HL-60/S4 (cell line): ENCODE measurements around the gene SENP5.

ENCODE experiments used
- in situ Hi-C: fragments of 300-500 bp; cut with MboI; formaldehyde crosslinking; loops from 2 replicates; pipeline ENCODE4 v1.14.3; 2022; ENCODE audit warnings: low sequenced_read_pairs

SENP5 gene

DNA sequence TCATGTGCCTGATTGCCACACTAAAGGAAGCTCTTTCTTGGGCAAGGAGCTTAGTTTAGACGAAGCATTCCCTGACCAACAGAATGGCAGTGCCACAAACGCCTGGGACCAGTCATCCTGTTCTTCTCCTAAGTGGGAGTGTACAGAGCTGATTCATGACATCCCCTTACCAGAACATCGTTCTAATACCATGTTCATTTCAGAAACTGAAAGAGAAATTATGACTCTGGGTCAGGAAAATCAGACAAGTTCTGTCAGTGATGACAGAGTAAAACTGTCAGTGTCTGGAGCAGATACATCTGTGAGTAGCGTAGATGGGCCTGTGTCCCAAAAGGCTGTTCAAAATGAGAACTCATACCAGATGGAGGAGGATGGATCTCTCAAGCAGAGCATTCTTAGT is 18.4 kb downstream of the SENP5 start:
- in situ Hi-C loops, result no loop called here

DNA sequence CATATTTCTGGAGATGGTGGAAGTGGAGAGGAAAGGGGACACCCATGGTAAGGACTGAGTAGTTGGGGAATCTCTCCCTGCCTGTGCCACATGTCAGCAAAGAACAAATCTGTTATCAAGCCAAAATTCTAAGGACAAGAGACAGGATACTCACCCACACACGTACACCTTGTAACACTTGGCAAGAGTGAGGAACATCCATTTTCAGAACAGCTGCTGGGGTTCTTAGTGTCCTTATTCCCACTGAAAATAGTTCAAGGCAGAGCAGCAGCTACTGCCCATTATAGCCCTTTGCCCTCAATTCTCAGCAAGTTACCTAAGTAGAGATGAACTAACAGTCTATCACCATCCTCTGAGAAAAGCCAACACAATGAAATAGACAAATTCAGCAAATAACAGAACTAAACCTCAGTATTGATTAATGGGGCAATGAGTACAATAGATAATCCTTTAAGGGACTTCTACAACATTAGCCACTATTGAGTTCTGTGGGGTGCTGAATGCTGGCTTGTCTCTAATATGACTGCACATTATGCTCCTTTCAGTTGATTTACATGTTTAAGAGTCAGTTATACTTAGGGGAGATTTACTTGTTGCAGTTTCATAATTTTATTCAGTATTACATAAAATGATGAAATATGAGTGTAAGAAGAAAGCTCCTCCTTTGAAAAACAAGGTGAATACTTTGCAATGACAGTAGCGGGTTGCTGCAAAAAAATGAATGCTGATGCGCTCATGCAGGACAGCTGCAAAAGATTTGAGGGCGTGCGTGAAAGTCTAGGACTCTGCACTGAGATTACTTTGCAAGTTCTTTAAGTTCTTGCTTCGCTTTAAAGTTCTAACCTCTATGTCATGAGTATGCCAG is 22.4 kb downstream of the SENP5 start:
- in situ Hi-C loops, result no loop called here

DNA sequence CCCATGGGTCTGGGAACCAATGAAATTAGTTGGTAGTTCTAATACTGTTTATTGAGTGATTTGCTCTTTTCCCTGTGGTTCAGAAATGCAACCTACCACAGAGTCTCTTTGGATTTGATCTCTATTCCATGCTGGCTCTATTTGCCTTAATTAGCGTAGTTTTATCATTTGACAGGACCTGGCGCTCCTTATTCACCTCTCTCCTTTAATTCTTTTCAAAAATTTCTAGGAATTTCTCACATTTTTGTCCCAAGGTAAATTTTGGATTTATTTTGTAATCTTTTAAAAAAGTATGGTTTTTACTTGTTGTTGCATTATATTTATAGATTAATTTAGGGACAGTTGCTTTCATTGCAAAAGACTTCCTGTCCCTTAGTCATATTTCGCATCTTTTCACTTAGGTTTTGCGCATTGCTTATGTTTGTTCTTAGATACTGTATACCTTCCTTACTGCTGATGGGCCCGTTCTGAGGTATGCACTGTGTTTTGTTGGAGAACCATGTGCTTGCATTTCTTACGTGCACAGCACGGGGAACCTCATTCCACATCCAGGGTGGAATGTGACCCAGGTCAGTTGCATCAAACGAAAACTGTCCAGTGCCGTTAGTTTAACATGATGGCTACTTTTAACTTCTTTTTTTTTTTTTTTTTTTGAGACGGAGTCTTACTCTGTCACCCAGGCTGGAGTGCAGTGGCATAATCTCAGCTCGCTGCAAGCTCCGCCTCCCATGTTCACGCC is 27.0 kb downstream of the SENP5 start:
- in situ Hi-C loops, result no loop called here

DNA sequence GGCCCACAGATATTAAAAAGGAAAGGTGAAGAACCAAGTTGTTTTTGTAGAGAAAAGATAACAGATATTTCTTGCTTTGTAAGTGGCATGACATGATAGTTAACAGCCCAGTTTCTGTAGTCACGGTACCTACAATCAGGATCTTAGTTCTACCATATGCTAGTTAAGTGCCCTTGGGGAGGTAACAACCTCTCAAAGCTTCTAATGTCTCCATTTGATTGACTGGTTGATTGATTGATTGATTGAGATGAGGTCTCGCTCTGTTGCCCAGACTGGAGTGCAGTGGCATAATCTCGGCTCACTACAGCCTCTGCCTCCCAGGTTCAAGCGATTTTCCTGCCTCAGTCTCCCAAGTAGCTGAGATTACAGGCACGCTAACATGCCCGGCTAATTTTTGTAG is 28.5 kb downstream of the SENP5 start:
- in situ Hi-C loops, result no loop called here

DNA sequence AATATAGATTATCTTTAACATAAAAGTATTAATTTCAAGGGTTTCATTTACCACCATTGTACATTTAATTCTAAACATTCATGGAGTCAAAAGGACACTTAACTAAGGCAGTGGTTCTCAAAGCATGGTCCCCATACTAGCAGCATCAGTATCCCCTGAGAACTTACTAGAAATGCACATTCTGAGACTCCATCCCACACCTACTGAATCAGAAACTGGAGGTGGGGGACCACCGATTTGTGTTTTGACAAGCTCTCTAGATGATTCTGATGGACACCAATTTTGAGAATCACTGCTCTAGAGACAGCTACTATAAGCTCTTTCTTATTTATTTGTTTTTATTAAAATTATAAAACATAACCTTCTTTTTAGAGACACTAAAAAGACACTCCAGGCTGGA is 34.0 kb downstream of the SENP5 start:
- in situ Hi-C loops, result no loop called here

DNA sequence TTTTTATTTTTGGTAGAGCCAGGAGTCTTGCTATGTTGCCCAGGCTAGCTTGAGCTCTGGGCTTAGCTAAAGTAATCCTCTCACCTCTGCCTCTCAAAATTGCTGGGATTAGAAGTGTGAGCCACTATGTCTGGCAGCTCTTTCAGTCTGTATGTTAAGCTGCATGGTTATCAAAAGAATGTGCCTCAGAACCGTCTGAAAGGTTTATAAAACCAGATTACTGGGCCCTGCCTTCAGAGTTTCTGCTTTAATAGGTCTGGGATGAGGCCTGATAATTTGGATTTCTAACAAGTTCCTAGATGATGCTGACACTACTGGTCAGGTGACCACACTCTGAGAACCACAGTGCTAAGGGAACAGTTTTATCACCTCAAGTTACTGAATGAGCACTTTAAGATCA is 34.6 kb downstream of the SENP5 start:
- in situ Hi-C loops, result no loop called here

DNA sequence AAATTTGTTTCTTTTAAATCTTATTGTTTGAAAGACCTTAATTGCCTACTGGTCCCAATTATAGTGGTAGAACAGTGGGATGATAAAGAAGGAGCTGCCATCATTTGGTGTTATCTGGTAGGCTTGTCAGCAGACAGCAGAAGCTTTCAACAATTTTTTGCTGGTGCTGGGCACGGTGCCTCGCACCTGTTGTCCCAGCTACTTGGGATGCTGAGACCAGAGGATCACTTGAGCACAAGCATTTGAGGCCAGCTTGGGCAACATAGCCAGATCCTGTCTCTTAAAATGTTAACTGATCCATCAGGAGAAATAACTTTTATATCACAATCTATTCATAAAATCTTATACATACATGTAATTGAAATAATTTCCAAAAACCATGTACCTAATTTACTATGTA is 36.0 kb downstream of the SENP5 start:
- in situ Hi-C loops, result no loop called here

DNA sequence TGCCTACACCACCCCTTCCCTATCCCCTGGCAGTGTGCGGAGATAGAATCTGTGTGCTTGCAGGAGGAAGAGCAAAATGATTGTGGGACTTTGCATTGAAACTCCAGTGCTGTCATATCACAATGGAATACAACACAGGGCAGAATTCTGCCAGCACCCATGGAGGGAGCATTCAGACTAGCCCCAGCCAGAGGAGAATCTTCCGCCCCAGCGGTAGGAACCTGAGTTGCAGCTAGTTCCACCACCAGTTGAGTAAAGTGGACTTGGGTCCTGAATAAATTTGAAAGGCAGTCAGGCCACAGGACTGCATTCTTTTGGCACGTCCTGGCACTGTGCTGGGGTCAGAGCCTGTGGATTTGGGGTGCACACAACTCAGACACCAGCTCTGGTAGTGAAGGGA is 47.1 kb downstream of the SENP5 start:
- in situ Hi-C loops, result no loop called here

DNA sequence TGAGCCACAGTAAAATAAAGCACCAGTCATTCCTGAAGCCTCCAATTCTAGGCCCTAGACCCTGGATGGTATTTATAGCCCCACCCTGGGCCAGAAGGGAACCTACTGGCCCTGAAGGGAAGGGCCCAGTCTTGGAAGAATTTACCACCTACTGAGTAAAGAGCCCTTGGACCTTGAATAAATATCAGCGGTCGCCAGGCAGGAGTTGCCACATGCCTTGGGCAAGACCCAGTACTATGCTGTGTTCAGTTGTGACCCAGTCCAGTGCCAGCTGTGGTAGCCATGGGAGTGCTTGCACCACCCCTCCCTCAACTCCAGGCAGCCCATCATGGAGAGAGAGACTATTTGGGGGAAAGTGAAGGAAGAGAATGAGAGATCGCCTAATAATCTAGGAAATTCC is 47.7 kb downstream of the SENP5 start:
- in situ Hi-C loops, result no loop called here

DNA sequence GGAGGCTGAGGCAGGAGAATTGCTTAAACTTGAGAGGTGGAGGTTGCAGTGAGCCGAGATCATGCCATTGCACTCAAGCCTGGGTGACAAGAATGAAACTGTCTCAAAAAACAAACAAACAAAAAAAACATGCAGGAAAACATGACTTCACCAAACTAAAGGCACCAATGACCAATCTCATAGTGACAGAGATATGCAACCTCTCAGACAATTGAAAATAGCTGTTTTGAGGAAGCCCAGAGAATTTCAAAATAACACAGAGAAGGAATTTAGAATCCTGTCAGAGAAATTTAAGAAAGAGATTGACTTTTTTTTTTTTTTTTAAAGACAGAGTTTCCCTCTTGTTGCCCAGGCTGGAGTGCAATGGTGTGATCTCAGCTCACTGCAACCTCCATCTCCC is 48.5 kb downstream of the SENP5 start:
- in situ Hi-C loops, result no loop called here

DNA sequence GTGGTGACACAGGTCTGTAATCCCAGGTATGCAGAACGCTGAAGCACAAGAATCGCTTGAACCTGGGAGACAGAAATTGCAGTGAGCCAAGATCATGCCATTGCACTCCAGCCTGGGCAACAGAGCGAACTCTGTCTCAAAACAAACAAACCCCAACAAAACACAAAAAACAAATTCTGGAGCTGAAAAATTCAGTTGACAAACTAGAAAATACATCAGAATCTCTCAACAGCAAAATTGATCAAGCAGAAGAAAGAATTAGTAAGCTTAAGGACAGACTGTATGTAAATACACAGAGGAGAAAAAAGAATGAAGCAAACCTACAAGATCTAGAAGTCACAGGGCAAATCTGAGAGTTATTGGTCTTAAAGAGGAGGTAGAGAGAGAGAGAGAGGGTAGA is 49.3 kb downstream of the SENP5 start:
- in situ Hi-C loops, result no loop called here

DNA sequence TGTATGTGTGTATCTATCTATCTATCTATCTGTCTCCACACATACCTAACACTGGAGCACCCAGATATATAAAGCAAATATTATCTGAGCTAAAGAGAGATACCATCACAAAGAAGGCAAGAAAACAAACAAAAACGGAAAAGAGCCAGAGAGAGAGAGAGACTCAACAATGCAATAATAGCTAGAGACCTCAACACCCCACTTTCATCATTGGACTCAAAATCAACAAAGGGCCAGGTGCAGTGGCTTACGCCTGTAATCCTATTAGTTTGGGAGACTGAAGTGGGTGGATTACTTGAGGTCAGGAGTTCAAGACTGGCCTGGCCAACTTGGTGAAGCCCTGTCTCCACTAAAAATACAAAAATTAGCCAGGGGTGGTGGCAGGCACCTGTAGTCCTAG is 51.2 kb downstream of the SENP5 start:
- in situ Hi-C loops, result no loop called here

DNA sequence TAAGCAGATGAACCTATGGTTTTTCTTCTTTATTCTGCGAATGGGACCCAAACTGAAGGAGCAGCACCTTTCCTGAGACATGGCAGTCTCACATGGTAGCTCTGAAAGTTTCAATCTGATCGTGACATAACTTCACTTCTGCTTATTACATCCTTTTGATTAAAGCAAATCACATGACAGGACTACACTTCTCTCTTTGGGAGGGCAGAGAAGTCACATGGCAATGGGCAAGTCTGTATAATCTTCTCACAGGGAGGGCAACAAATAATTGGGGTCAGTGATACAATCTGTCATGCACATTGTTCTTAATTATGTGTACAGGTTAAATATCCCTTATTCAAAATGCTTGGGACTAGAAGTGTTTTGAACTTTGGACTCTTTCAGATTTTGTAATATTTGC is 53.0 kb downstream of the SENP5 start:
- in situ Hi-C loops, result no loop called here

DNA sequence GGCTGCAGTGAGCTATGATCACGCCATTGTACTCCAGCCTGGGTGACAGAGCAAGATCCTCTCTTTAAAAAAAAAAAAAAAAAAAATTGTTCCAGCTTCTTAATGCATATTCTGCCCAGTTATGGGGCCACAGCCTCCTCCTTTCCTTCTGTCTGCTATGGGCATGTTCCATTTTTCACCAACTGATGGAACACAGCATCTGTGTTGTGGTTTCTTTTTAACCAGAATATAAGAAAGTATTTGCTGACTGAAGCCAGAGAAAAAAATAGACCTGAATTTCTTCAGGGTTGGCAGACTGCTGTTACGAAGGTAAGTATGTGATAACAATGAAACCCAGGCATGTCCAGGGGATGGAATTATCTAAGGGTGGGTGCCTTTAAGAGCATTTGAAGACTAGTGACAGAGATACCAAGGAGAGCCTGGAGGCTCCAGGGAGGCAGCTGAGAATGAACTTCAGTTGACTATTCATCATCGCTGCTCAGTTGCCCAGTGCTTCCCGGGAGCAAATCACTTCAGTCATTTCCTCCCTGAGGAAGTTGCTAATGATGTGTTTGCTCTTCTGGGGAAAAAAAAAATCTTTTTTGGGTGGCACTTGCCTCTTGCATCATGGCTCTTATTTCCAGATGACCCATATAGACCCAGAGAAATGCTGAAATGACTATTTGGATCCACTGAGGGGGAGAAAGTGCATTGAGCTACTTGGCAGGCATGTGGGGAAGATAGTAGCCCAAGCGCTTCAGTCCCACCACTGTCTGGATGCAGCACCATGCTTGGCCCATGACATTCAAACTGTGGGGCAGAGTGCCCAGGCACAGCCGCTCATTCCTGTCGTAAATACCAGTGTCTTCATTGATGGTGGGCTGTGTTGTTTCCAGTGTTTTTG is 60.1 kb downstream of the SENP5 start:
- in situ Hi-C loops, result no loop called here

DNA sequence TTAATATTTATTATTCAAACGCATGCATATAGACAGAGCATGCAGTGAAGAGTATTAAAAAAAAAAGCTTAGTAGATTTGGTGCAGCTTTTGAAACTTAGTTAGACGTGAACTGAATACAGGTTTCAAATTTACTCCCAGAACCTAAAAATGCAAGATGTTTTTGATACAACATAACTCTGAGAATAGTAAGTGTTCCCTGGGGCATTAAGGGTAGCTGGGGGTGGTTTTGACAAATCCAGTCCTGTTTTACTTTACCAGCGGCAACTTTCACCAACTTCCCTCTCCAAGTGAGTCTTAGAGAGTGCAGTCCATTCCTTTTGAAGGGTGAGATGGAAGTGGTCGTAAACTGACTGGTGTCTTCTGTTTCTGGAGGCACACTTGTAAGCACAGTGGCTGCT is 63.4 kb downstream of the SENP5 start:
- in situ Hi-C loops, result no loop called here

DNA sequence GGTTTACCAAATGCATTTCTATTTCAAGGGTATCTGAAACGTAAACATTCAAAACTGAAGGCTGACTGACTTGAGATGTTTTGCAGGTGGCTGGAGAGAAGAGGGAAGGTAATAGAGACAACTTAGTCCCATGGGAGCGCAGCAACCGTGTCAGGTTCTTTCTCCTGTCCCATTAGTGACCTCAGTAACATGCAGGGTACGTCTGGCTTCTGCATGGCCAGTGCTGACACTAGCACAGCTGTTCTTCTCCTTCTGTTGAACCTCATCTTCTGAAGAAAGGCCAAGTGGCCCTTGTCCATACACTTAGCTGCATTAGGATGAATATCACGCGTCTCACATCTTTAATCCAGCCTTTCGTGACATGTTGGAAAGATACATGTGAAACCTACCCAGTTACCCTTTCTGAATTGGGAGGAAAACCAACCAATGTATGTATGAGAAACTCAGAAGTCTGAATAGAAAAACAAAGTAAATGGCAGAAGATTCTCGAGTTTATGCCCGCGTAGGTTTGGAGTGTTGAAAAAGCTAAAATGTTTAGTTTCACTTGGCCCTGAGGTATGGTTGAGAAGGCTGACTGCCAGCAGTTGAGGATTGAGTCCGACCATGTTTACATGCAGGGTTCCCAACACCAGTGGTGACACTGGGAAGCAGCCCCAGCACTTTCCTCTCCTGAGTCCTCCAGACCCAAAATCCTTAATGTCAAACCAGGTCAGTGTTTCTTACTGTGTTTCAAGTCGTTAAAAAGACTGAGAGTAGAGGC is 64.3 kb downstream of the SENP5 start:
- in situ Hi-C loops, result no loop called here

DNA sequence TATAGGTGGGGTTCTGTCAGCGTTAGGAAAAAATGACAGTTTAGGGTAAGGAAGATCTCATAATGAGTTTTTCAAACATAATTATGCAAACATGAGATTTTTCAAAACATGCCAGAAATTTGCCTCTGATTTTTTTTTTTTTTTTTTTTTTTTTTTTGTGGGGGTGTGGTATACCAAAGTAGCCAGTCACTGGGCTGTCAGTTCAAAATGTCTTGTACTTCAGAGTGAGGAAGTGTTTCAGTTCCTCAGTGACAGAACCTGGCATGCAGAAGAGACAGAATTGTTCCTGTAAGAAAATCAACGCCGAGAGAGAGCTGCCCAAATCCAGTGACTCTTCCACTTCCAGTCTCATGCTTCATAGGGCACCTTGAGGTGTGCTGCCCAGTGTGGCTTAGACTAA is 64.9 kb downstream of the SENP5 start:
- in situ Hi-C loops, result no loop called here

DNA sequence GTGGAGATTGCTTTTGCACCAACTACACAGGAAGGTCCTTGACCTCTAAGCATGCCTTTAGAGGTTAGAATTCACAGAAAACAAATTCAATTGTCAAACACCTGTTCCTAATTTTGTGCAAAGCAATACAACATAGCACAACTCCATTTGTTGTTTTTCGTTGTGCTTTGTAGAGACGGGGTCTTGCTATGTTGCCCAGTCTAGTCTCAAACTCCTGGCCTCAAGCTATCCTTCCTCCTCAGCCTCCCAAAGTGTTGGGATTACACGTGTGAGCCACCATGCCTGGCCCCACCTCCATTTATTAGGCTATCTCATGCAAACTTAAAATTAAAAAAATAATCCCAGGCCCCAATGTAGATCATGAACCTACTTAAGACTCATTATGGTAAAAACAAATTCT is 68.6 kb downstream of the SENP5 start:
- in situ Hi-C loops, result no loop called here

DNA sequence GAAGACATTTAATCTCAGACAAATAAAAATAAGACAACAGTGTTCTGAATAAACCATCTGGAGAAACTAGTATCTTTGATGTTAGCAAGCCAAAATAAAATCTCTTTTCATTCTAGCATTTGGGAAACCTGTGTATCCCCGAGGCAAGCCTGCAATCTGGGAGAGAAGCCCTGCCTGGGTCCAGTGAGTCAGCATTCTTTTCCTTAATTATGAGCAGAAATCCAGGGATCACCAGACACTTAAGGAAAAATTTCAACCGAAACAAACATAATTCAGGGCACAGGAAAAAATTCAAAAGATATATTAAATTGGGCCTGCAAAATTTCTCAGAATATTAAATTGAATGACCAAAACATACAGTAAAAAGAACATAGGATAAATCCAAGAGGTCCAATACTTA is 70.4 kb downstream of the SENP5 start:
- in situ Hi-C loops, result no loop called here

DNA sequence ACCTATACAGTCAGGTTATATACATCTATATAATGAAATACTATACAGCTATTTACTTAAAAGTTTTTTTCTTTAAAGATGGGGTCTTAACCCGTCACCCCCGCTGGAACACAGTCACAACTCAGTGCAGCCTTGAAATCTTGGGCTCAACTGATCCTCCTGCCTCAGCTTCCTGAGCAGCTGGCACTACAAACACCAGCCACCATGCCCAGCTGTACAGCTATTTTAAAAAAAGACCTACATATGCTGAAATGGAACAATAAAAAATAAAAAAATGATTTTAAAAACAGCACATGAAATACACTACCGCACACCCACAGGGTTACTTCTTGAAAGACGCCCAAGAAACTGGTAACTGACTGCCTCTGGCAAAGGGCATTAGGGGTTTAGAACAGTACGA is 70.9 kb downstream of the SENP5 start:
- in situ Hi-C loops, result no loop called here

DNA sequence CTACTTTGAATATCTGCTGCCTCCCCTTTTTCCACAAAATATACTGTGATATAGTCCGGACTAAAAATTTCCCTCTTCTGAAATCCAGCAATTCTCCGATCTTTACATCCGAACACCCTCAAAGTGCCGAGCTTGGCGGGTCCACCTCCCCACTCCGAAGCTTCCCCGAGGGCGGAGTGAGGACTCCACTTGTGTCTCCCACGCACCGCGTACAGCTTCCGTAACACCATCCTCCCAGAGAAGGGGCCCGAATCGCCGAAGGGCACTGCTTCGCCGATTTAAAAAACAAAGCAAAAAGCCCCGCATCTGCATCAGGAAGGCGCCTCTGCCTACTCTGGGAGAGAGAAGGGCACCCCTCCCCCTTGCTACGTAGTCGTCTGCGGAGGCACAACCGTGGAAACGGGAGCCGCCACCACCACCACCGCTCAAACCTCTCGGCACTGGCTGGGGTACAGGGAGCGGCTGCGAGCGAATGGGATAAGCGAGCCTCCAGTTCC is 74.1 kb downstream of the SENP5 start:
- in situ Hi-C loops, result no loop called here
